Measurements from ENCODE around the gene REXO5. TPM values are rescaled to one million over a fixed set of nuclear protein-coding genes. Genes with fewer than 3 reads are reported as not detected.
A peak's percentile ranks its signal among the peaks of the same experiment; 100 is the strongest.

REXO5 gene
- total RNA-seq, 3 donors from 2014 or later, result 4.8 to 13.2 (median 5.9) TPM

DNA sequence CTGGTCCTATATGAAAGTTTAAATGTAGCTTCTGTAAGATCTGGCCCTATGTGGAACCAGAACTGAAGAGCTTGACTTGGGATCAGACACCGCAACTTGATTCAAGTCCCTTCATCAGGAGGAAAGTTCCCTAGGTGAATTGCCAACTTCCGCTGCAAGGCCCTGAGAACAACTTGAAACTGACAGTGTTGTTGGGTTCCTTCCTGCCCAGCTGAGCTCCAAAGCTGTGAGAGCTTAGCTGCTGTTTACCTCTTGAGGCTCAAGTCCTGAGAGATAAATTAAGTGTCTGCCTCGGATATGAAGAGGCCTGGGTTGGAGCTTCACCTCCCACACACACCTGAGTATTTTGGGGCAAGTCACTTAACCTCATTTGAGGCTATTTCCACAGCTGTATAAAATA lies 44.7 kb downstream of the REXO5 start:
- H3K4me3 ChIP-seq, result no peak overlapping the region
- H3K27me3 ChIP-seq, result no peaks in the 10 kb centered on the region
- peaks cover 4 to 6% of the 10 kb centered on the region in 2 donors for H3K4me1 ChIP-seq
- H3K36me3 ChIP-seq, result no peaks in the 10 kb centered on the region
- TF ChIP-seq POLR2A (IDR thresholded peaks at IDR 0.05), result no peak
- no peaks in the 10 kb centered on the region for H3K9me3 ChIP-seq
- H3K27ac ChIP-seq, result peak overlapping the region; percentile 67 to 81
- intact Hi-C loops (cut with DNase I; ENCODE audit: low total_unique reads), result loop anchor here (5.0 kb wide), 1 partner anchor 451 kb away; no protein-coding TSS in a partner anchor
- no peak for DNase-seq (ENCODE audit: low spot score in 2 of 2)

DNA sequence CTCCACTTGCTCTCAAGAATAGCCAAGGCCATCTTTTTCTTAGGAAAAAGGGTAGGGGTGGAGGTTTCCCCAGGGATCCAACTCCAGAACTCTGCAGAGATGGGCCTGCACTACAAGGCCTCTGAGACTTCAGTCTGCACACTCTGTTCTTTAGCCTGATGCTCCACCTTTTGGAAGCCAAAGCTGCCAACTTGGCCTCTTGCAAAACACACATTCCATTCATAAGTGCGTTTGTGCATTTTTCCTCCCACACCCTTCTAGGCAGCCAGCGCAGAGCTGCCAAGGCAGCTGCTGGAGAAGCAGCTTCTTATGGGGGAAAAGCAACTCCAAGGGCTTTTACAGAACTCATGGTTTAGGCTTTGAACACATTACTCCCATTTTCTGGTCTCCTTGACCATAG lies 45.3 kb downstream of the REXO5 start:
- Histone ChIP-seq H3K27ac (peak overlapping the region; percentile 67 to 81), H3K4me1 (peaks cover 4 to 6% of the 10 kb centered on the region in 2 donors), H3K4me3 (peak overlapping the region in 1 of 3 donors; percentile 10), H3K36me3 (no peaks in the 10 kb centered on the region), H3K9me3 (no peaks in the 10 kb centered on the region), H3K27me3 (no peaks in the 10 kb centered on the region)
- intact Hi-C loops (cut with DNase I; ENCODE audit: low total_unique reads), result loop anchor here (5.0 kb wide), 1 partner anchor 451 kb away; no protein-coding TSS in a partner anchor
- peak; percentile 66 to 88 for DNase-seq (ENCODE audit: low spot score in 2 of 2)
- TF ChIP-seq POLR2AphosphoS5 (IDR thresholded peaks at IDR 0.05) (peak; percentile 80 to 97 (median 82)), POLR2A (IDR thresholded peaks at IDR 0.05) (no peak)

DNA sequence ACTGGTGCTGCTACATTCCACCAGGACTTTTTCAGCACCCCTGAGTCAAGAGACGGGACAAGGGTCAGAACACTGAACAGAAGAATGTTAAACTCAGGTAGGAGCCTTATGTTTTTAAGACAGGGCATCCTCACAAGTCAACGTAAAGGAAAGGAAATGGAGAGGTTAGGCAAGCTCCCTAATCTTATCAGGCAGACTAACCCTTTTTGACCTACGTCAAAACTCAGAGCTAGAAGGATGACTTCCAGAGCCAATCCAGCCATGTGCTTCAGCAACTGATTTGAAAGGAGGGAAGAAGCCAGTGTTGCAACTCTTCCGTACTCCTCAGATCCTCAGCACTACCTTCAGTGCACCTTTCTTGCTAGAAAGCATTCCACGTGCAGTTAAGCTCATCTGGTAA lies 46.8 kb downstream of the REXO5 start:
- peaks cover 4 to 6% of the 10 kb centered on the region in 2 donors for H3K4me1 ChIP-seq
- TF ChIP-seq POLR2AphosphoS5 (IDR thresholded peaks at IDR 0.05) (no peak), CTCF (IDR thresholded peaks at IDR 0.05) (no peak), POLR2A (IDR thresholded peaks at IDR 0.05) (no peak)
- H3K9me3 ChIP-seq, result no peaks in the 10 kb centered on the region
- H3K27ac ChIP-seq, result peak overlapping the region; percentile 16 to 20
- no peak for DNase-seq (ENCODE audit: low spot score in 2 of 2)
- intact Hi-C loops (cut with DNase I; ENCODE audit: low total_unique reads), result loop anchor here (5.0 kb wide), 1 partner anchor 449 kb away; no protein-coding TSS in a partner anchor
- H3K36me3 ChIP-seq, result no peaks in the 10 kb centered on the region
- H3K27me3 ChIP-seq, result no peaks in the 10 kb centered on the region
- H3K4me3 ChIP-seq, result no peak overlapping the region

- no peak for DNase-seq (ENCODE audit: low spot score in 2 of 2)
- H3K27me3 ChIP-seq, result no peaks in the 10 kb centered on the region
- H3K9me3 ChIP-seq, result no peaks in the 10 kb centered on the region
- peak overlapping the region in 1 of 2 donors; percentile 20 for H3K27ac ChIP-seq
- TF ChIP-seq CTCF (IDR thresholded peaks at IDR 0.05), result no peak
- intact Hi-C loops (cut with DNase I; ENCODE audit: low total_unique reads), result loop anchor here (5.0 kb wide), 1 partner anchor 448 kb away; no protein-coding TSS in a partner anchor
- no peaks in the 10 kb centered on the region for H3K36me3 ChIP-seq
- no peak overlapping the region for H3K4me3 ChIP-seq
- peaks cover 4 to 6% of the 10 kb centered on the region in 2 donors for H3K4me1 ChIP-seq
These were observed 47.8 kb downstream of the REXO5 start for GRCh38 chr16:20853981-20854620.

DNA sequence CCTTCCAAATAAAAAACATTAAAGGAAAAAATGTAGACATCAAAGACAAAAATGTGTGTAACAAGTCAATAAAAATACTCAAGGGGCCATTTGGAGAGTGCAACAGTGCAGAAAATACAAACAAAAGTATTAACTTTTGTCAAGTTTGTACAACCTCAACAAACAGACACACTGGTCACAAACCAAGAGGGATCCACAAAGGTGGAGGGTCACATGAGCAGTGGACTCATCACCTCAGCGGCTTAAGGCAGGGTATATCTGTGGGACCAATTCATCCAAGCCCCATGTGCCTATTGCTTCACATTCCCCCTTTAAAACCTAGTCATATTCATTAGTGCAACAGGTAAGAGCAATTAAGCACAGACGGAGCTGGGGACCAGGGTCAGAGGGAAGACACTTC lies 48.6 kb downstream of the REXO5 start:
- no peaks in the 10 kb centered on the region for H3K36me3 ChIP-seq
- no peak overlapping the region for H3K4me3 ChIP-seq
- H3K27me3 ChIP-seq, result no peaks in the 10 kb centered on the region
- H3K9me3 ChIP-seq, result no peaks in the 10 kb centered on the region
- TF ChIP-seq CTCF (IDR thresholded peaks at IDR 0.05) (no peak), POLR2A (IDR thresholded peaks at IDR 0.05) (no peak), POLR2AphosphoS5 (IDR thresholded peaks at IDR 0.05) (no peak)
- no peak overlapping the region for H3K27ac ChIP-seq
- intact Hi-C loops (cut with DNase I; ENCODE audit: low total_unique reads), result loop anchor here (5.0 kb wide), 1 partner anchor 447 kb away; no protein-coding TSS in a partner anchor
- H3K4me1 ChIP-seq, result peaks cover 4 to 6% of the 10 kb centered on the region in 2 donors
- DNase-seq (ENCODE audit: low spot score in 2 of 2), result no peak

DNA sequence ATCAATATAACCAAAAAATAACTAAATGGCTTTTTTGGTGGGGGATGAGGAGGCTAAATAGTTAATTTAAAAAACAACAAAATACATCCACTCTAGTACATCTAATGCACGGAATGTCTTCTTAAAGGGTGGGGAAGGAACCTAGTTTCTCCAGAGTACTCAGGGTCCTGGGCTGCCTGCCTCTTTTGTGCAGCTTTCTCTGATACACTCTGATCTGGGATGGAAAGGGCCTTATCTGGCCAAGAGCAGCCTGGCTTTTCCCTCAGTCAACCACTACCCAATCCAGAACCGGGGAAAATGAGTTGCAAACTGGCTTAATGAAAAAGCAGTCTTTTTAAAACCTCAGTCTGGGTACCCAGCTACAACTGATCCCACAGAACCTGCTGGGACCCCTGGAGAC lies 51.0 kb downstream of the REXO5 start:
- no peak for TF ChIP-seq POLR2AphosphoS5 (IDR thresholded peaks at IDR 0.05)
- TF ChIP-seq POLR2A (IDR thresholded peaks at IDR 0.05), result no peak
- TF ChIP-seq CTCF (IDR thresholded peaks at IDR 0.05), result no peak
- no peaks in the 10 kb centered on the region for H3K4me1 ChIP-seq
- no peaks in the 10 kb centered on the region for H3K27me3 ChIP-seq
- H3K4me3 ChIP-seq, result no peak overlapping the region
- intact Hi-C loops (cut with DNase I; ENCODE audit: low total_unique reads), result no loop called here
- no peak overlapping the region for H3K27ac ChIP-seq
- H3K9me3 ChIP-seq, result no peaks in the 10 kb centered on the region
- DNase-seq (ENCODE audit: low spot score in 2 of 2), result no peak
- no peaks in the 10 kb centered on the region for H3K36me3 ChIP-seq

Measured in breast epithelium (tissue), 4 donors.